Stimulated activated CD8-positive, alpha-beta memory T cell treated with anti-CD3 and anti-CD28 coated beads, Interleukin-15, amount 100 ng/mL, for 48 hours (primary cell): ENCODE results near the gene SIAH3.
"Not testable (repeated sequence)": the region's sequence is repeated elsewhere in the genome, so short reads cannot be mapped to it uniquely, and the experiment has no call there.

Source experiments
- DNase-seq, 2 donors: peaks; one replicate each; pipeline ENCODE4 v3.0.0-alpha.2; 2020; ENCODE audit warnings: low read depth in 2 of 2

Gene SIAH3

DNA sequence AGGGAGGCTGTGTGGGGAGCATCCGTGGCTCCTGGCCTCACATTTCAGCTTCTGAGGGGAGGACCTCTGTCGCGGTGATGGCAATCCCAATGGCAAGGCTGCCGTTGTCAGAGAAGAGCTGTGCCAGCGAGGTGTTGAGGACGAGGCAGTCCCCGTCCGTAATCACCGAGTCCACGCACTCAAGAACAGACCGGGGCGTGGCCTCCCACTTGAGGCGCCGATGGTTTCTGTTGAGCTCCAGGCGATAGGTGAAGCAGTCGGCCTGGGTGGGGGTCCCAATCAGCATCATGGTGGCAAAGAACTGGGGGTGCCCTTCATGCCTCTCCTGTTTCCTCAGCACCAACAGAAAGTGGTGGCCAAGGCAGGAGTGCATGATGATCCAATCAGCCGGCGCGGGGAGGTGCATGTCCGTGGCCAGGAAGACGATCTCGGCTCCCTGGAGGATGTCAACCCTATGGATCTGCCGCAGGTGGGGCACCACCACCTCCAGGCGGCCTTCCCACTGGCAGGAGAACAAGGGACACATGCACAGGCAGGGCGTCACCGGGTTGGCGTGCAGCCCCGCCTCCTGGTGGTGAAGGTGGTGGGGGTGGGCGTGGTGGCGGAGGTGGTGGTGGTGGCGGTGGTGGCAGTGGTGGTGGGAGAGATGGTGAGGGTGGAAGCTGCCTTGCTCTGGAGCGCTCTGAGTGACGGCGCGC, 68.1 kb downstream of the SIAH3 start:
- no peak for DNase-seq

DNA sequence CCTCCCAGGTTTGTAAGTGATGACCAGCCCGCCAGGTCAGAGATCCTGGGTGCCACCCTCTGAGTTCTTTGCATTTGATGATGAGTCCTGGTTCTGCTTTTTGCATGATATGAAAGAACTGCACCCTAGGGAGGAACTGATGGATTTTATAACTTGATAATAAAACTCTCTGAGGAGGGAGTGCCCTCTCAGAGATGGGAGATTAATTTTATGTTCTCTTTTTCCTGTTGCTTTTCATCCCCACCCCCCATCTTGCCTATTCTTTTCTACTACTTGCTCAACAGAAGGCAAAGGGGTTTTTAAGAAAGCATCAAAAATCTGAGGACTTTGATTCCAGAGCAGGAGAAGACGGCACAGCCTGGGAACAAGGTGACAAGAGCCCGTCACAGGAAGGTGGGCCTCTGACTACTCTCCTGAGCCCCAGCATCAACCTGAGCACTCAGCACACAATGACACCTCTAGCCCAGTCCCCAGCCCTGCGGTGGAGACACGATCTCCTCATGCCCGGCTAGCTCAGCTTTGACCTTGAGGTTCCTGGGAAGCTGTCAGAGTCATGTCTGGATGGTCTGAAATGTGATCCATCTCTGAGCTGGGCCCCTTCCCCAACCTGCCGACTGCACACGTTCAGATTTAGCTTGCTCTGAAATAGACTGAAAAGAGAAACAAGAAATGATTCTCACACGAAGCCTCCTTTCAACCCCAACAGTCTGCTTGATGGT, 69.1 kb downstream of the SIAH3 start:
- DNase-seq = no peak

DNA sequence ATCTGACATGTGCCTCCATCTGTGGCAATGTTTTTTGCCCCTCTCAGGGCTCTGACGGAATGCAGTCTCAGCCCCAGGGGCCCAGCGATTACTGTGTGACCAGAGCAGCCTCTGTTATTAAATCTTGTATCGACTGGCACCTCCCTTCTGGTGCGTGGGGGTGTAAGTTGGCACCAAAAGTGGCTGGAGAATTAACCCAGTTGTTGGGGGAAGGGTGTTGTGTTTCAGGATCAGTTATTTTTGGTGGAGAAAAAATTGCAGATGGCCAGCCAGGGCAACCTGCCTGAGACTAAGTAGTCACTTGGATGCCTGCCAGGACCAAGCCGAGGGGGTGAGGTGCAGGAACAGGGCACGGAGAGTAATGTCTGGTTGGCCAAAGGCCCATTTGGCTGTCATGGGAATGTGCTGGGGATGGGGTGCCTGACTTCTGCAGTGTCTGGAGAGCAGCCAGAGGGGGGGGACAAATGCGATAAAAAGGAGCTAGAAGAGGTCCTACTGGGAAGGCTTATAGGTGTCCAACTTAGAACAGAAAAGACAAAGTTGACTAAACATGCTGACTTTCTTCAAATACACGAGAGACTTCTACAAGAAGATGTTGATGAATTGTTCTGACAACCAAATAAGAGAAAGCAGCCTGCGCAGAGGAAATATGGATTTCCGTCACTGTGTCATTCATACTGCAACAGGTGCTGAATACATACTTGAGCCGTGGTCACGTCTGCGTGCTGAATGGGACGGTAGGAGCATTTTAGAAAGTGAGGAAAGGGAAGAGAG, 69.8 kb downstream of the SIAH3 start:
- DNase-seq = no peak

DNA sequence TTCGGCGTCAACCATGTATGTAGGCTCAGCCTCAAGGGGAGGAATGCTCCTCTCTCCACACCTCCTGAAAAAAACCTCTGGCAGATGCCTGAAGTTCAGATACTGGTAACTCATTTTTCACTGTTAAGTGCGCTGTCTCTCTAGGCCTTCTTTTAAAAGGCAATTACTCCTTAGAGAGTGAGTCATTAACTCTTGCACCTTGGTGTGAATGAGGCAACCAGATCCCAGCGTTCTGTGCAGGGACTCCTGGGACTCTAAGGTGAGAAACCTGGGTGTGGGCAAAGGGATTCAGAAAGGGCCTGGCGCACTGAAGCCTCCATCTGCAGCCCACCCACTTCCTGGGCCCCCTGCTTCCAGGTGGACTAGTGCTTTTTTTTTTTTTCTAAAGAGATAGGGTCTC, 71.7 kb downstream of the SIAH3 start:
- DNase-seq = no peak

DNA sequence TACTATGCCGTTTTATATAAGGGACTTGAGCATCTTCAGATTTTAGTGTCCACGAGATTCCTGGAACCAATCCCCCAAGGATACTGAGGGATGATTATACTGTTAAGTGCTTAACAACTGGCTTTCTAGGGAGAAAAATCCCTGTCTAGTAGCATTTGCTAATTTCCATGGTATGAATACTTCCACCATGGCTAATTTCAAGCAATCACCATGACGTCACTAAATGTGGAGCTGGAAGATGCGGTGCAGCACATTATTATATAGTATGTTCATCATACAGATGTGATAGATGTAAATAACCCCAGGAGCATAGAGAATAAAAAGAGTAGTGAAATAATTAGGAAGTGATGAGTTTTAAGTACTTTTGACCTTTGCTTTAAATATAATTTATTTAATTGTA, 72.7 kb downstream of the SIAH3 start:
- no peak for DNase-seq

DNA sequence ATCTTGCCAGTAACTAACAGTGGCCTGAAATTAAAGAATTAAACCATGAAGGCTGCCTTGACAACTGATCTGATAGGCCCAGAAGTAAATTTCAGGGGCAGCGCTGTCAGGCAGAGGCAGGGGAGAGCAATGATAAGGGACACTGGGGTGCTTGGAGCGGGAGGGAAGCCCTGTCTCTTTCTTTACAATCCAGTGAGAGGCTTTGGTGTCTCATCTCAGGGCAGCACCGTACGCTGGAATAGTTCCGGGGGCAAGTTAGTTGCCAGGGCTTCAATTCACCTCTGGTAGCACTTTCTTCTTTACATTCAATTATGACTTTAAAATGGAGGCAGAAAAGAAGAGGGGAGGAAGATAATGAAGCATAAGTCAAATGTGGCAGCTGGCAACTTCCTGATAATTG, 74.8 kb downstream of the SIAH3 start:
- DNase-seq = no peak

DNA sequence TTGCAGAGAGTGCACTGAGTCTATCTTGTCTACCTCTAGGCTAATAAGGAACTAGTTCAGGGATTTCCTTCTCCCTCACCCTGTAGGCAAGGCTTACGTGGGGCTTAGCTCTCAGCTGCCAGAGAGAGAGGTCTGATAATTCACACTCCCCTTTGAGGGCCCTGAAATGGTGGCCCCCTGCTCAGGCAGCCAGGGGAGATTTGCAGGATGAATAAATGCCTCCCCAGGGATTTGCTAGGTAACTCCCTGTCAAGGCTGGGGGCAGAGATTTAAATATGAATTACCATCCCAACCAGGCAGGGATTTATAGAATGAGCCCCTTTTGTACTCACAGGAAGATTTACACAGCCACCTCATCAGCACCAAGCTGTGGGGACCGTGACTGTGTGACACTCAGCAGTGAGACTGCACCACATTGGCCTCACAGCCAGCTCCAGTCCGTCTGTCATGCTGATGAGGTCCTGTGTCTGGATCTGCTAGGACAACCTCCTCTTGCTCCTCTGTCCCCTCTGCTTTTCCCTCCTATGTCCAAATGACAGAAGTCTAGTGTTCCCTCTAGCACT, 76.1 kb downstream of the SIAH3 start:
- no peak for DNase-seq

DNA sequence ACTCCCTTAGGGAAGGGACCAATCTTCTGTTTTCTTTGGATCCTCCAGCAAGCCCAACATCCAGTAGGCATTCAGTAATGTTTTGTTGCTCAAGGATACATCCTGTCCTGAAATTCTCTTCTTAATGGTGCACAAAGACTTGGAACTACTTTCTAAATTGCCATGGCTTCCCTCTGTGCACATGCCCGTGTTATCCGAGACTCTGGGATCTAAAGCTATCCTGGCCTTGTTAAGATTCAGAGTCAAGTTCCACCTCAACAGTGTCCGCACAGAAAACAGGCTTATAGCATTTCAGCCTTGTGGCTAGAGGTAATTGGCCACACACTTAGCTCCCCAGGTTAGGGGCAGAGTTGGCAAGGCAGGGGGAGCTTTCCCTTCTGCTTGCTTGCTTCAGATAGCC, 77.6 kb downstream of the SIAH3 start:
- no peak for DNase-seq

DNA sequence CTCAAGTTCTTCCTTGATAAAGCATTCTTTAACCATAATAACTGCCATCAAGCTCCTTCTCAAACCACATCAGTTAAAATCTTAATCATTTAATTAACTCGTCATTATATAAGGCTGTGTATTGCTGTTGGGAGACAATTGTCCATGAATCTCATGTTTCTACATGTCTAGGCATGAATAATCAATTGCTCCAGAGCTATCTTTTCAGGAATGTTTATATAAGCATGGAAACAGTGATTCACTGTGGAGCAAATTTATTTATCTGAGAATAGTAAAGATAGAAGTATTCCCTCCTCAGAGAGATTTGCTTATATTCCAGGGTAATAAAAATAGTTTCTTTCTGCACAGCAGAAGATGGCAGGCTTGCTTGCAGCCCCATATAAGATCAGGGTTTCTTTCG, 78.3 kb downstream of the SIAH3 start:
- DNase-seq = no peak

DNA sequence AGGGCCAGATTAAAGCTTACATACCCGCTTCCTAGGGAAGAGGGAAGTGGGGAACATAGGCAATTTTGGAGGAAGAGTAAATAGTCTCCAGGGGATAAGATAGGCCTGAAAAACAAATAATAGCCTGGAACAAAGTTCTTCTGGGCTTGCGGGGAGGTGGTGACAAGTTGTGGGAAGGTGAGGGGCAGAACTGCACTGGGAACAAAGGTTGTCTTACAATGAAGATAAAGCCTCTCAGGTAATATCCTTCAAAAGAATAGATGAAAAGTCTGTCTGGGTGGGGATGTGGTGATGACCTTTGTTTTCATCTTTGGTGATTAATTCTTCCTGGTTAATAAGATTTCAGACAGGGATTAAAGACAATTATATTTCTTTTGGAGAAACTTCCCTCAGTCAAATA, 80.7 kb downstream of the SIAH3 start:
- no peak for DNase-seq

DNA sequence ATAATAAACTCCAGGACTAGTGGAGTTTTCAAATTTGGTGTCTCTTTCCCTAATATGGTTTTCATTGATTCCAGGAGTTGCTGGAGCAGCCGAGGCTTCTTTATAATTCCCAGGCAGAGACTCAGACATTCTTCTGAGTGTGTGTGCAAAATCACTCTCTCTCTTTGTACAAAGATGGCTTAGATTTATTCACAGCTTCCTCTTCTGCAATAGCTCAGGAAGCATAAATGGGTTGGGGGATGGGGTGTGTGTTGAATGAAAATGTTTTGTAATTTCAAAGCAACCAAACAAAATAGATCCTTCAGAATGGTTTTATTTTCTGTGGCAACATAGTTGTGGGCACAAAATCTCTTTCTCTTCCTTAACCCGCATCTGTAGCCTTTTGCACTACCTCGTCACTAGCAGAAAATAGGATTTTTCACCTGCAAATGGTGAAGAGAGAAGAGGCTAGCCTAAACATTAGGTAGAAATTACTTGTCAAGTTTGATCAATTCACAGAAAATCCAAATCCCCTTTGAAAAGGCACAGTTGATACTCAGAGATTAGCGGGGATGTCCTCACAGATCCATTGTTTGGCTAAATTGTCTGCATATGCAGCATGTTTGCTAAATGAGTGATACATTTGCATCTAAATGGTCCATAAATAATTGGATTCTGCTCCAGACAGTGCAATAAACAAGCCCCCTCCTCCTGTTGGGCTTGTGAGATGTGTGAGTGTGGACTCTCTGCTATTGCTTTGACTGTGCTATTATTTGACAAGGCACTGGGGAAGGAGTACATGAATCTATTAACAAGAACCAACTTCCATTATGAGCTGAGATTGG, 82.7 kb downstream of the SIAH3 start:
- no peak for DNase-seq

DNA sequence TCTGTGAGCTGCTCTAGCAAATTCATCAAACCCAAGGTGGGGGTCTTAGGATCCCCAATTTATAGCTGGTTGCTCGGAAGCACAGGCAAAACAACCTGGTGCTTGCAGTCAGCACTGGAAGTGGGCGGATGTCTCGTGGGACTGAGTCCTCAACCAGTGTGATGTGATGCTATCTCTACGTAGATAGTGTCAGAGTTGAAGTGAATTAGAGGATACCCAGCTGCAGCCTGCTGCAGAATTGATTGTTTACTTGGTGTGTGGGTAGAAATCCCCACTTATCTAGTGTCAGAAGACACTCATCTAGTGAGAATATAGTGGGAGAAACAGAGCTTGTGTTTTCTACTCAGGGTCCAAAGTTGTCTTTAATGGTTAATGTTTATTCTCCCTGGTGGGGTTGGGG, 86.1 kb downstream of the SIAH3 start:
- DNase-seq = no peak

DNA sequence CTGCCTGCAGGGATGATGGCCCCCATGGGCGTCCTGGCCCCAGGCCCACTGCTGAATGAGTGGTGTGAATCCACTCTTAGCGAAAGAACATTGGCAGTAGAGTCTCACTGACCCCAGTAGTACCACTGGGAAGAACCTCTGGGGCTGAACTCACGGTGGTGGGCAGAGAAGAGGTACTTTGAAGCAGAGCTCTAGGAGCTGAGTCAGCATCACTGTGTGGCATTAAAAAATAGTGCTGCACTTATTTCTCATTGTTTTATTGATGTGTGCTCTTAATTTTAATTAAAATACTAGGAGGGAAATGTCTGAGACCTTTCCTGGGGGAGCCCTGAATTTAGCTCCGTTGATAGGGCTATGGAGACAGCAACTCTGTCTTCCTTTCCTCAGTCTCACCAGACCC, 88.1 kb downstream of the SIAH3 start:
- DNase-seq = no peak

DNA sequence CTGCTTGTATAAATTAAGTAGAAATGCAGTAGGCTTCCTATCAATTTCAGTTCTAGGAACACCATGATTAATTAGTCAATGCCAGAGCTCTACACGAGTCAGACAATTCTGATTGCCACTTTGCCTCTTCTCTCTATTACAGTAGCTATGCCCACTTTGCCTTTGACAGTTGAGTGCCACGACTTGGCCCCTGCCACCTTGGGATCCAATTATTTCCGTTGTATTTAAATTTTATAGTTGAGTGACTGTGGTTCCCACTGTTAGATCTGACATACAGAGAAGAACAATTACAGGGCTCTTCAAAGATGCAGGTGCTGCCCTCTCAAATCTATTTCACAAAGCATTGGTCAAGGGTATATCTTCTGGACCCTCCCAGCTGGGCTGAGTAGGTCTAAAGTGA, 94.0 kb downstream of the SIAH3 start:
- DNase-seq = not testable (repeated sequence)

DNA sequence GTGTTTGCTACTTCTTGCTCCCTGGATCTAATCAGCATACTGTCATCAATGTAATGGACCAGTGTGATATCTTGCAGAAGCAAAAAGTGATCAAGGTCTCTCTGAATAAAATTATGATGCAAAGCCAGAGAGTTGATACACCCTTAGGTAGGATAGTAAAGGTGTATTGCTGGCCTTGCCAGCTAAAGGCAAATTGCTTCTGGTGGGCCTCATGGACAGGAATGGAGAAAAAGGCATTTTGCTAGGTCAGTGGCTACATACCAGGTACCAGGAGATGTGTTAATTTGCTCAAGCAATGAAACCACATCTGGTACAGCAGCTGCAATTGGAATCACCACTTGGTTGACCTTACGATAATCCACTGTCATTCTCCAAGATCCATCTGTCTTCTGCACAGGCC, 95.1 kb downstream of the SIAH3 start:
- not testable (repeated sequence) for DNase-seq

DNA sequence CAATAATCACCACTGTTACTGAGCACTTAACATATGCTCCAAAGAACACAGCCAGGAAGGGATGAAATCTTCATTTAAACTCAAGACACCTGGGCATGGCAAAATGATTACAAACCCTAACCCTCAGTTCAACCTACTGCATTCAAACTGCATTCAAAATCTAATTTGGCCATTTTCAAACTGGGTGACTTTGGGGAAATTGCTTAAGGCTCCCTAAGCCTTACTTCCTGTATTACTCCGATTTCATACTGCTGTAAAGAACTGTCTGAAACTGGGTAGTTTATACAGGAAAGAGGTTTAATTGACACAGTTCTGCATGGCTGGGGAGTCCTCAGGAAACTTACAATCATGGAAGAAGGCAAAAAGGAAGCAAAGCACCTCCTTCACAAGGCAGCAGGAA, 99.0 kb downstream of the SIAH3 start:
- no peak for DNase-seq

DNA sequence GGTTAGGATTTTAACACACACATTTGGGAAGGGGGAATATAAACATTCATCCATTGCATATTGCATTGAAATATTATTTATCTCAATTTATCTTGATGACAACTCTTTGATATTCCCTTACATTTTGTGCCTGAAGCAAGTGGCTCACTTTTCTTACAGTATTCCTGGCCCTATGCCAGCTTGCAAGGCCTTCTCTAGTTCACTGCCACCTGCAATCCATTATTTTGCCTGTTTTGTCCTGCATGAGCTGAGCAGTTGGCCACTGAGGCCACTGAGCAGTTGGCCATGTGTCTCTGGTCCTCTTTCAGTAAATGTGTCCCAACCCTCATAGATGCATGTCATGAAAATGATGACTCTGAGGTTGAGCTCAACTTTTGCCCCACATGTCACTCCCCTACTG, 99.7 kb downstream of the SIAH3 start:
- DNase-seq = no peak

DNA sequence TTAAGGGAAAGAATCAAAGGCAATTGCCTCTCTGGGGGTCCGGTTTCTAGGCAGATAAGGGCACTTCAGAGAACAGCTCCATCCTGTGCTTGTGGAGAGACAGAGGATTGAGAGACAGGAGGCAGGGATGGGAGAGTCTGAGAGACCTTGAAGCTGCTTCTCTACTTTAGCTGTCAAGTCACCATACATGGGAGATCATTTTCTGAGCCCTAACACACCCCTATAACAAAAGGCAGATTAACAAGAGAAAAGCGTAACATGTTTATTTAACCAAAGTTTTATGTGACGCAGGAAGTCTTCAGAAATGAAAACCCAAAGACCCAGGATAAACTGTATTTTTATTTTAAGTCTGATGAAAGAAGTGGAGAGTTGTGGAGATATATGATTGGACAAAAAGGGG, 101.0 kb downstream of the SIAH3 start:
- DNase-seq = no peak

DNA sequence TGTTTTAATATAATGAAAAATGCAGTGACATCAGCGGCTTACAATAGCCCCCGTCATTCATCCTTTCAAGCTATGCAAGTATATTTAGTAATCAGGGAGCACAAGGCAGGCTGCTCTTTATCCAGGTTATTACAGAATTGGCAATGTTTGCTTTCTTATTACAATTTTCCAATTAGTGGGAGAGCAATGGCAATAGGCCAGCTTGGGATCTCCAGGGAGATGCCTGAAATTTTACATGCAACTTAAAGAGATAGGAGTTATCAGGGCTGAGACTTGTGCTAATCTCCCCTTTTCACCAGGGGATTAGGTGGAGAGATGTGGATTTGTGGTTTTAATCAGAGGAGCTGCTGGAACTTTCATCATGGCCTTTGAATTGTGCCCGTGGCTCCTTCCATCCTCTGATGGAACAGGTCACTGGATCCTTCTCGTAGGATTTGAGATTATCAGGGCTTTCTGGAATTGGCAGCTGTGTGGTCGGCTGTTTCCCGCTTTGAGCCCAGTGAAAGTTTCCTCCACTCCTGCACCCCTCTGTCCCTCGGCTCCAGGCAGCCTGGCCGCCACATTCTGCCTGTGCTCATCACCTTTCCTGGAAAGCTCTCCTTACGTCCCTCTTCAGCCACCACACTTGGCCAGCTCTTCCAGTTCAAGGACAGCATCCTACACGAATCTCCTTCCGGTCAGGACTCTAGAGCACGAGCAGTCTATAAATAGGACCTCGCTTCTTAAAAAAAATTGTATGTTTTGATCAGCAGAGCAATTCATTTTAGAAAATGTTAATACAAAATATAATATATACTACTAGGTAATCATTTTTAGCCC, 102.4 kb downstream of the SIAH3 start:
- no peak for DNase-seq

DNA sequence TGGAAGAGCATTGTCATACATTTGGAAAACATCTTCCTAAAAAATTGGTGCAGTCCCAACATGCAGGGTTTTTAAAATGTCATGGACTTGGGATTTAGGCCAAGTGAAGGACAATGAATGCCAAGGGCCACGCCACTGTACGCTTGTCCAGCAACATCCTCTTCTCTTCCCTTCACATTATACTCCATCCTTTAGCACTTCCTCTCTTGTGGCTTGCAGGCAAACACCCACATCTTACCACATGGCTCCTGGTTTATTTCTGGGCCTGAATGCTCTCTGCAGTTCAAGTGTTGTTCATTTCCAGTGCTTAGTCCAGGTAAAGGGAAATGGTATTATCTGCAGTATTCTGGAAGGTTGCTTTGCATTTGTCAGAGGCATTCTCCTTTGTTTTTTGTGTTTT, 104.5 kb downstream of the SIAH3 start:
- no peak for DNase-seq

DNA sequence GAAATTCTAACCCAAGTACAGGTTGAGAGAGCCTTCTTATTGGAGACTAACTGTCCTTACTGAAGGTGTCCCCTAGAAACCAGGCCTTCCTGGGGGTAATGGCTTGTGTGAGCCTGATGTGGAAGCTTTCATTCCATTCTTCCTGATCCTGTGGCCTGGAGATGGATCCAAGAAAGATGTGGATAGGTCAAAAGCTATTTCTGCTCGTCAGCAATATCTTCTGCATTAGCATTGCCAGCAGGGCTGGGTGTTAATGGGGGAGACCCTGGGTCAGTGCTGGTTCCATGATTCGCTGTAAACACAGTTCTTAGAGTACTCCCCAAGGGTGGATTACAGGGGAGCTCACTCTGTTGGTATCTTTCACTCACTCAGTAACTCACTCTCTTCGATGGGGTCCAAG, 106.6 kb downstream of the SIAH3 start:
- no peak for DNase-seq
